ENCODE data around the gene AMZ2.
"Not testable (repeated sequence)": the region's sequence is repeated elsewhere in the genome, so short reads cannot be mapped to it uniquely, and the experiment has no call there.

Gene AMZ2

GRCh38 chr17:68255731-68256538 lies 8.1 kb downstream of the AMZ2 start:
- no peaks in the 10 kb centered on the region for H3K9me3 ChIP-seq (ENCODE audit: control insufficient read depth in 2 of 2, low read length in 2 of 2)
- no peak overlapping the region for H3K9ac ChIP-seq (ENCODE audit: low read length in 2 of 2)
- peaks cover 24 to 25% of the 10 kb centered on the region in 2 donors for H3K36me3 ChIP-seq (ENCODE audit: control insufficient read depth in 2 of 2, insufficient read depth in 2 of 2, low read length in 2 of 2)
- no peak overlapping the region for H3K27ac ChIP-seq (ENCODE audit: low read length)
- no peaks in the 10 kb centered on the region for H3K4me1 ChIP-seq (ENCODE audit: control insufficient read depth, insufficient read depth, low read length)
- H3K27me3 ChIP-seq (ENCODE audit: control insufficient read depth in 1 of 2, insufficient read depth in 2 of 2, low read length in 2 of 2), result no peaks in the 10 kb centered on the region
- H3K4me3 ChIP-seq (ENCODE audit: low read length in 2 of 2), result no peak overlapping the region

- not testable (repeated sequence) for H3K27me3 ChIP-seq (ENCODE audit: control insufficient read depth in 1 of 2, insufficient read depth in 2 of 2, low read length in 2 of 2); H3K4me1 ChIP-seq (ENCODE audit: control insufficient read depth, insufficient read depth, low read length); H3K9me3 ChIP-seq (ENCODE audit: control insufficient read depth in 2 of 2, low read length in 2 of 2); H3K4me3 ChIP-seq (ENCODE audit: low read length in 2 of 2); H3K27ac ChIP-seq (ENCODE audit: low read length); H3K9ac ChIP-seq (ENCODE audit: low read length in 2 of 2)
- H3K36me3 ChIP-seq (ENCODE audit: control insufficient read depth in 2 of 2, insufficient read depth in 2 of 2, low read length in 2 of 2), result peaks cover 24 to 25% of the 10 kb centered on the region in 2 donors
Observed at GRCh38 chr17:68256701-68257100, 8.9 kb downstream of the AMZ2 start.

GRCh38 chr17:68257934-68258333 lies 10.1 kb downstream of the AMZ2 start:
- no peaks in the 10 kb centered on the region for H3K27me3 ChIP-seq (ENCODE audit: control insufficient read depth in 1 of 2, insufficient read depth in 2 of 2, low read length in 2 of 2)
- no peak overlapping the region for H3K27ac ChIP-seq (ENCODE audit: low read length)
- no peaks in the 10 kb centered on the region for H3K9me3 ChIP-seq (ENCODE audit: control insufficient read depth in 2 of 2, low read length in 2 of 2)
- H3K9ac ChIP-seq (ENCODE audit: low read length in 2 of 2), result no peak overlapping the region
- H3K4me3 ChIP-seq (ENCODE audit: low read length in 2 of 2), result no peak overlapping the region
- H3K4me1 ChIP-seq (ENCODE audit: control insufficient read depth, insufficient read depth, low read length), result no peaks in the 10 kb centered on the region
- peaks cover 24 to 25% of the 10 kb centered on the region in 2 donors for H3K36me3 ChIP-seq (ENCODE audit: control insufficient read depth in 2 of 2, insufficient read depth in 2 of 2, low read length in 2 of 2)

- not testable (repeated sequence) for H3K9me3 ChIP-seq (ENCODE audit: control insufficient read depth in 2 of 2, low read length in 2 of 2); H3K27me3 ChIP-seq (ENCODE audit: control insufficient read depth in 1 of 2, insufficient read depth in 2 of 2, low read length in 2 of 2); H3K4me1 ChIP-seq (ENCODE audit: control insufficient read depth, insufficient read depth, low read length)
- peak overlapping the region in 1 of 2 donors; percentile 29 for H3K4me3 ChIP-seq (ENCODE audit: low read length in 2 of 2)
- peak overlapping the region; percentile 58 for H3K27ac ChIP-seq (ENCODE audit: low read length)
- peaks cover 19 to 20% of the 10 kb centered on the region in 2 donors for H3K36me3 ChIP-seq (ENCODE audit: control insufficient read depth in 2 of 2, insufficient read depth in 2 of 2, low read length in 2 of 2)
- peak overlapping the region in 1 of 2 donors; percentile 58 for H3K9ac ChIP-seq (ENCODE audit: low read length in 2 of 2)
Observed at GRCh38 chr17:68258890-68259647, 11.2 kb downstream of the AMZ2 start.

DNA sequence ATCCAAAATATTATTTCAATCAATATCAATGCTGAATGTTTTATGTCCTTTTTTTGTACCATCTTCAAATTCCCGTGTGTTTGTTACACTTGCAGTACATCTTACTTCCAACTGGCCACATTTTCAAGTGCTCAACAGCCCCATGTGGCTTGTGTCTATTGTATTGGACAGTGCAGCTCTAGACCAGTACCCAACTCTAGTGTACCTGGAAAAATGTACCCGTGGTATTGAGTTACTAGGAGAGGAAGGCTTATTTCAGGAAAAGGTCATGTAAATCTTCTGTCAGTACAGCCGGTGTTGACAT lies 11.8 kb downstream of the AMZ2 start:
- not testable (repeated sequence) for H3K27ac ChIP-seq (ENCODE audit: low read length); H3K9ac ChIP-seq (ENCODE audit: low read length in 2 of 2); H3K4me1 ChIP-seq (ENCODE audit: control insufficient read depth, insufficient read depth, low read length); H3K9me3 ChIP-seq (ENCODE audit: control insufficient read depth in 2 of 2, low read length in 2 of 2); H3K27me3 ChIP-seq (ENCODE audit: control insufficient read depth in 1 of 2, insufficient read depth in 2 of 2, low read length in 2 of 2)
- peak overlapping the region in 1 of 2 donors; percentile 29 for H3K4me3 ChIP-seq (ENCODE audit: low read length in 2 of 2)
- peaks cover 15 to 16% of the 10 kb centered on the region in 2 donors for H3K36me3 ChIP-seq (ENCODE audit: control insufficient read depth in 2 of 2, insufficient read depth in 2 of 2, low read length in 2 of 2)

- H3K27ac ChIP-seq (ENCODE audit: low read length), result no peak overlapping the region
- H3K9ac ChIP-seq (ENCODE audit: low read length in 2 of 2), result no peak overlapping the region
- H3K9me3 ChIP-seq (ENCODE audit: control insufficient read depth in 2 of 2, low read length in 2 of 2), result no peaks in the 10 kb centered on the region
- no peak overlapping the region for H3K4me3 ChIP-seq (ENCODE audit: low read length in 2 of 2)
- no peaks in the 10 kb centered on the region for H3K4me1 ChIP-seq (ENCODE audit: control insufficient read depth, insufficient read depth, low read length)
- H3K36me3 ChIP-seq (ENCODE audit: control insufficient read depth in 2 of 2, insufficient read depth in 2 of 2, low read length in 2 of 2), result peaks cover 10% of the 10 kb centered on the region in 2 donors
- H3K27me3 ChIP-seq (ENCODE audit: control insufficient read depth in 1 of 2, insufficient read depth in 2 of 2, low read length in 2 of 2), result no peaks in the 10 kb centered on the region
Observed at GRCh38 chr17:68260051-68260762, 12.4 kb downstream of the AMZ2 start.

GRCh38 chr17:68262467-68262866 lies 14.6 kb downstream of the AMZ2 start:
- not testable (repeated sequence) for H3K9me3 ChIP-seq (ENCODE audit: control insufficient read depth in 2 of 2, low read length in 2 of 2); H3K36me3 ChIP-seq (ENCODE audit: control insufficient read depth in 2 of 2, insufficient read depth in 2 of 2, low read length in 2 of 2); H3K9ac ChIP-seq (ENCODE audit: low read length in 2 of 2); H3K4me1 ChIP-seq (ENCODE audit: control insufficient read depth, insufficient read depth, low read length); H3K27me3 ChIP-seq (ENCODE audit: control insufficient read depth in 1 of 2, insufficient read depth in 2 of 2, low read length in 2 of 2); H3K27ac ChIP-seq (ENCODE audit: low read length); H3K4me3 ChIP-seq (ENCODE audit: low read length in 2 of 2)

- H3K27ac ChIP-seq (ENCODE audit: low read length); H3K27me3 ChIP-seq (ENCODE audit: control insufficient read depth in 1 of 2, insufficient read depth in 2 of 2, low read length in 2 of 2); H3K4me1 ChIP-seq (ENCODE audit: control insufficient read depth, insufficient read depth, low read length); H3K9me3 ChIP-seq (ENCODE audit: control insufficient read depth in 2 of 2, low read length in 2 of 2); H3K9ac ChIP-seq (ENCODE audit: low read length in 2 of 2); H3K36me3 ChIP-seq (ENCODE audit: control insufficient read depth in 2 of 2, insufficient read depth in 2 of 2, low read length in 2 of 2): not testable (repeated sequence)
- H3K4me3 ChIP-seq (ENCODE audit: low read length in 2 of 2), result peak overlapping the region; percentile 7 to 35
Observed at GRCh38 chr17:68263101-68263681, 15.3 kb downstream of the AMZ2 start.

- H3K27ac ChIP-seq (ENCODE audit: low read length); H3K36me3 ChIP-seq (ENCODE audit: control insufficient read depth in 2 of 2, insufficient read depth in 2 of 2, low read length in 2 of 2); H3K9me3 ChIP-seq (ENCODE audit: control insufficient read depth in 2 of 2, low read length in 2 of 2); H3K4me1 ChIP-seq (ENCODE audit: control insufficient read depth, insufficient read depth, low read length); H3K4me3 ChIP-seq (ENCODE audit: low read length in 2 of 2); H3K27me3 ChIP-seq (ENCODE audit: control insufficient read depth in 1 of 2, insufficient read depth in 2 of 2, low read length in 2 of 2); H3K9ac ChIP-seq (ENCODE audit: low read length in 2 of 2): not testable (repeated sequence)
Observed at GRCh38 chr17:68265833-68266232, 18.0 kb downstream of the AMZ2 start.

DNA sequence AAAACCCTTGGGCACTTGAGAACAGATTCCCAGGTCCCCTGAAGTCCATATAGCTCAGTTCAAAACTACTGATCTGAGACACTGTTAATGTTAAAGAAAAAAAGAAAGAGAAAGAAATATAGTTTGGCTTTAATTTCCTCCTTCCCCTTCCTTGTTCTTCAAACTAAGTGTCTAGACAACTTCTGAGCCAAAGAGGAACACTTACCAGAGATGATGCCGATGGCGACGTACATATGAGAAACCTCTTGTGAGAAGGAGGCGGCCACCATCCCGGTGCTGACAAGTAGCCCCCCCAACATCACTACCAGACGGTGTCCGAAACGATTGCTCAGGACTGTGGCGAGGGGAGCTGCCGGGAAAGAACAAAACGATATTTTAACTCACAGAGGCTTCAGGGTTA lies 25.9 kb downstream of the AMZ2 start:
- Histone ChIP-seq H3K27ac (ENCODE audit: low read length) (no peak overlapping the region), H3K9ac (ENCODE audit: low read length in 2 of 2) (no peak overlapping the region), H3K36me3 (ENCODE audit: control insufficient read depth in 2 of 2, insufficient read depth in 2 of 2, low read length in 2 of 2) (no peaks in the 10 kb centered on the region), H3K9me3 (ENCODE audit: control insufficient read depth in 2 of 2, low read length in 2 of 2) (peaks cover 0 to 7% of the 10 kb centered on the region in 2 donors), H3K27me3 (ENCODE audit: control insufficient read depth in 1 of 2, insufficient read depth in 2 of 2, low read length in 2 of 2) (no peaks in the 10 kb centered on the region), H3K4me1 (ENCODE audit: control insufficient read depth, insufficient read depth, low read length) (no peaks in the 10 kb centered on the region), H3K4me3 (ENCODE audit: low read length in 2 of 2) (no peak overlapping the region)

Data from stomach smooth muscle (tissue), 2 donors.